Femur (tissue), 1 donor: ENCODE data around the gene CRK.
"Not testable (repeated sequence)": the region's sequence is repeated elsewhere in the genome, so short reads cannot be mapped to it uniquely, and the experiment has no call there.

Experiments
- DNase-seq: peaks from one replicate; pipeline ENCODE4 v3.0.0-alpha.2; 2017

Gene CRK

GRCh38 chr17:1384905-1385435 is 71.1 kb downstream of the CRK start:
- no peak for DNase-seq

- no peak for DNase-seq
Observed at GRCh38 chr17:1379930-1380313, 76.1 kb downstream of the CRK start.

DNA sequence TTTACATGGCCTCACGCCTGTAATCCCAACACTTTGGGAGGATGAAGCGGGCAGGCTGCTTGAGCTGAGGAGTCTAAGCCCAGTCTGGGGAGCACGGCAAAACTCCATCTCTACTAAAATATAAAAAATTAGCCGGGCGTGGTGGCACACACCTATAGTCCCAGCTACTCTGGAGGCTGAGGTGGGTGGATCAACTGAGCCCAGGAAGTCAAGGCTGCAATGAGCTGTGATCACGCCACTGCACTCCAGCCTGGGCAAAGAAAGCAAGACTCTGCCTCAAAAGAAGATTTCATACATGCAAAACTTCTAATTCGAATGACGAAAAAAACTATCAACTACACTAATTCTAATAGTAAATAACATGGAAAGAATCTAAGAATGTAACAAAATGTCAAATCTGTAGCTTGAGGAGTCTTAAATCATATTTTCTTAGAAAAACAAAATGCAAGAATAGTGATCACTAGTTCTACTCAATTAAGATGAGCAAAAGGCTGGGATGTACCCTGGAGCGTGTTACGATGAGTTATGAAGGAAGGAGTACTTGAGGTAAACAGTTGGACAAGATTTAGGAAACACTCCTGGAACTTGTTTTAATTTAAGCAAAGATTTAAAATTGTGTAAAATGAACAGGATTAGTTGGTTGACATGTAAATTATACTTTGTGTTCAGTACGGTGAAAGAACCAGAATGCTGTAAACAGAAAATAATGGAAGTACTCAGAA is 76.7 kb downstream of the CRK start:
- DNase-seq = no peak

- not testable (repeated sequence) for DNase-seq
Observed at GRCh38 chr17:1378476-1378860, 77.6 kb downstream of the CRK start.

- no peak for DNase-seq
Observed at GRCh38 chr17:1377334-1377733, 78.7 kb downstream of the CRK start.

DNA sequence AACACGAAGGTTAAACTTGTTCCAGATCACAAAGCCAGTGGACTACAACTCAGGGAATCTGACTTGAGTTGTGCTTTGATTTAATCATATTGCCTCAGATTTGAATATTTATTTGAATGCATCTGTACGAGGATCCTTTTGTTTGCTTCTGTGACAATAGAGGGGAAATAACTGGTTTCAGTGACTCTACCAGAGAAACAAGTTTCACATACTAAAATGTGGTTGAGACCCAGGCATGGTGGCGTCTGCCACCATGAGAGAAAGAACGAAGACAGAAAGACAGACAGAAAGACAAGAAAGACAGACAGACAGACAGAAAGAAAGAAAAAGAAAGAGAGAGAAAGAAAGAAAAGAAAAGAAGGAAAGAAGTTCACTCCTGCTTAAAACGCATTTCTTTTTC is 80.0 kb downstream of the CRK start:
- DNase-seq = no peak

DNA sequence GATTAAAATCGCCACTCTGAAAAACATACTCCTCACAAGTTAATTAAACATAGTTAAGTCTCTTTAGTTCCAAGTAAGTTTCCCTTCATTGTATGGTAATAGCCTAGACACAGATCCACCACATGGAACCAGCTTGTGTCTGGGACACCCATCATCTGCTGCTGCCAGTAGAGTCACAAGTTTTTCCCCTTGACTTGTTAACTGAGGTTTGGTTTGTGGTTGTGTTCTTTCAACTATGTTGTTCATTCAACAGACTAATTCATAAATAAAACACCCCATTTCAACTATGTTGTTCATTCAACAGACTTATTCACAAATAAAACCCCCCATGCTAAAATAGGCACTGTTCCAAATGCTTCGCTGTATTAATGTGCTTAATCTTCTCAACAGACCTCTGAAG is 80.4 kb downstream of the CRK start:
- no peak for DNase-seq

- no peak for DNase-seq
Observed at GRCh38 chr17:1374431-1375177, 81.4 kb downstream of the CRK start.

GRCh38 chr17:1373707-1374237 is 82.3 kb downstream of the CRK start:
- DNase-seq = no peak

- DNase-seq = no peak
Observed at GRCh38 chr17:1372618-1373017, 83.4 kb downstream of the CRK start.

DNA sequence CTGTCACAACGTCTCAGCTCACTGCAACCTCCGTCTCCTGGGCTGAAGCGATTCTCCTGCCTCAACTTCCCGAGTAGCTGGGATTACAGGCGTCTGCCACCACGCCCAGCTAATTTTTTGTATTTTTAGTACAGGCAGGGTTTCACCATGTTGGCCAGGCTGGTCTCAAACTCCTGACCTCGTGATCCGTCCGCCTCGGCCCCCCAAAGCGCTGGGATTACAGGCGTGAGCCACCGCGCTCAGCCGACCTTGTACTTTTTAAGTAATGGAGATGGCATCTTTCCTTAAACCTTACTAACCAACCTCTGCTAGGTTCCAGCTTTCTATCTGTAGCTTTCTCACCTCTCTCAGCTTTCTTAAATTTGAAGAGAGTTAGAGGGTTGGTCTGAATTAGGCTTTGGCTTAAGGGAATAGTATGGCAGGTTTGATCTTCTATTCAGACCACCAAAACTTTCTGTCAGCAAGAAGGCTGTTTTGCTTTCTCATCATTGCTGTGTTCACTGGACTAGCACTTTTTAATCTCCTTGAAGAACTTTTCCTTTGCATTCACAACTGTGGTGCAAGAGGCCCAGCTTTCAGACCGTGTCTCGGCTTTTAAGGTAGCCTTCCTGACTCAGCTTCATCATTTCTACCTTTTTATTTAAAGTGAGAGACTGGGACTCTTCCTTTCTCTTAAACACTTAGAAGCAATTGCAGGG is 84.0 kb downstream of the CRK start:
- DNase-seq = no peak
